Panc1 (cell line): ENCODE data around the gene SLC25A15. TPM values are rescaled to one million over a fixed set of nuclear protein-coding genes. Genes with fewer than 3 reads are reported as not detected.

Source experiments
- ATAC-seq: fragments of 200-7000 bp; cut with Tn5 transposase; 2 replicates; pipeline ENCODE4 v1.9.1; 2020; ENCODE audit warnings: mild to moderate bottlenecking, moderate library complexity
- BruUV-seq: library from RNA; stranded (reverse); fragments of 400-500 nt; replicated peaks from 2 replicates; lab custom pipeline; 2021; lab: Mats Ljungman, UMichigan
- CTCF ChIA-PET: fragments of 300-600 bp; sonication (Branson Sonifier 250); formaldehyde crosslinking; loops from one replicate; lab custom pipeline; 2022; ENCODE audit warnings: antibody characterized with exemption; lab: Charles Lee
- POLR2A ChIA-PET: fragments of 300-600 bp; sonication (Branson Sonifier 250); formaldehyde crosslinking; loops from one replicate; lab custom pipeline; 2022; ENCODE audit warnings: antibody characterized with exemption; lab: Charles Lee
- DNase-seq: peaks from one replicate; pipeline ENCODE4 v3.0.0-alpha.2; 2010; ENCODE audit warnings: low read depth, low spot score
- H3K27ac ChIP-seq: 2 replicates; pipeline ENCODE4 v1.5.1; 2011; ENCODE audit warnings: mild to moderate bottlenecking, low read length, inconsistent platforms
- H3K27me3 ChIP-seq: fragments of 200-500 bp; sonication (Bioruptor generic); 2 replicates; pipeline ENCODE4 v1.6.0; 2014; ENCODE audit warnings: low read length, inconsistent platforms; ENCODE audit not compliant: control insufficient read depth, insufficient read depth
- H3K36me3 ChIP-seq: fragments of 200-500 bp; sonication (Bioruptor generic); 2 replicates; pipeline ENCODE4 v1.5.1; 2014; ENCODE audit warnings: inconsistent platforms, mild to moderate bottlenecking, low read length, moderate library complexity; ENCODE audit not compliant: control insufficient read depth, insufficient read depth
- H3K4me1 ChIP-seq: 2 replicates; pipeline ENCODE4 v1.5.1; 2011; ENCODE audit warnings: inconsistent platforms, mild to moderate bottlenecking, low read length, moderate library complexity; ENCODE audit not compliant: control insufficient read depth, insufficient read depth
- H3K4me3 ChIP-seq, 2 experiments: 2 replicates each; pipeline ENCODE4 v1.5.1; 2011 to 2012; ENCODE audit warnings: low read depth in 2 of 2, low read length in 2 of 2, mild to moderate bottlenecking in 2 of 2, inconsistent platforms in 1 of 2, moderate library complexity in 1 of 2
- H3K9me3 ChIP-seq: fragments of 200-500 bp; sonication (Bioruptor generic); 2 replicates; pipeline ENCODE4 v1.5.1; 2014; ENCODE audit warnings: low read depth, mild to moderate bottlenecking, inconsistent platforms, low read length, moderate library complexity; ENCODE audit not compliant: control insufficient read depth, insufficient read depth
- POLR2AphosphoS5 ChIP-seq: IDR thresholded peaks from 2 replicates; pipeline ENCODE4 v1.6.1; 2012; ENCODE audit warnings: mild to moderate bottlenecking, low read depth, low read length, moderate library complexity
- REST ChIP-seq, 2 experiments: IDR thresholded peaks; 2 replicates each; pipeline ENCODE4 v1.6.1; 2011 to 2012; ENCODE audit warnings: low read depth in 2 of 2, control low read depth in 1 of 2, low read length in 1 of 2, mild to moderate bottlenecking in 1 of 2, moderate library complexity in 1 of 2; ENCODE audit not compliant: insufficient read depth in 1 of 2
- SIN3A ChIP-seq: IDR thresholded peaks from 2 replicates; pipeline ENCODE4 v1.6.1; 2012; ENCODE audit warnings: low read depth, mild to moderate bottlenecking, low read length, moderate library complexity, borderline replicate concordance; ENCODE audit not compliant: insufficient read depth
- TCF7L2 ChIP-seq: IDR thresholded peaks from 2 replicates; pipeline ENCODE4 v1.6.1; 2011; ENCODE audit warnings: mild to moderate bottlenecking, low read depth, low read length, inconsistent platforms
- in situ Hi-C: cut with HindIII; loops from 2 replicates; pipeline ENCODE4 v1.10.0; 2016; ENCODE audit warnings: low sequenced_read_pairs, low pct_unique_long_range_greater_than_20kb
- intact Hi-C: fragments of 100-400 bp; cut with micrococcal nuclease; formaldehyde crosslinking; loops from one replicate; pipeline ENCODE4 v1.10.0; 2022; ENCODE audit not compliant: unreplicated experiment
- total RNA-seq: library from RNA; stranded (reverse); gene quantifications from one replicate; pipeline ENCODE4 v1.2.1, GENCODE V29; 2021; ENCODE audit not compliant: unreplicated experiment

SLC25A15 gene
- total RNA-seq, 1 experiment from 2014 or later = 16.4 TPM

DNA sequence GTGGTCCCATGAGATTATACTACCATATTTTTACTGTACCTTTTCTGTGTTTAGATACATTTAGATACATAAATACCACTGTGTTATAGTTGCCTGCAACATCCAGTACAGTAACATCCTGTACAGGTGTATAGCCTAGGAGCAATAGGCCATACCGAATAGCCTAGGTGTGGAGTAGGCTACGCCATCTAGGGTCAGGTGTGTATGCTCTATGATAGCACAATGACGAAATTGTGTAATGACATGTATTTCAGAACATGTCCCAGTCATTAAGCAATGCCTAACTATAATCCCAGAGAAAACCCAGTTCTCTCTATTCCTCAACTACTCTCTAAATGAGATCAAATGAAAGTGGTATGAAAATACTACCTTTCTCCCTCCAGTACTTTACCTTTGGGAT, 3.9 kb downstream of the SLC25A15 start:
- H3K9me3 ChIP-seq = no peaks in the 10 kb centered on the region
- BruUV-seq = no TSS peak
- DNase-seq = no peak
- H3K4me1 ChIP-seq = no peaks in the 10 kb centered on the region
- no peaks in the 10 kb centered on the region for H3K36me3 ChIP-seq
- H3K4me3 ChIP-seq = no peak overlapping the region
- intact Hi-C loops (no loop called here), in situ Hi-C loops (no loop called here)
- no peaks in the 10 kb centered on the region for H3K27me3 ChIP-seq
- no peak for ATAC-seq
- H3K27ac ChIP-seq = no peak overlapping the region
- TF ChIP-seq SIN3A = no peak
- no peak for TF ChIP-seq TCF7L2
- CTCF ChIA-PET = no interaction called here
- POLR2A ChIA-PET = interaction anchor here (0.7 kb wide), 1 partner anchor 23 kb away, joined by 6 read pairs; no protein-coding TSS in a partner anchor

- H3K36me3 ChIP-seq = no peaks in the 10 kb centered on the region
- H3K27ac ChIP-seq = no peak overlapping the region
- ATAC-seq (no peak), DNase-seq (no peak)
- H3K9me3 ChIP-seq = no peaks in the 10 kb centered on the region
- H3K4me3 ChIP-seq = no peak overlapping the region
- intact Hi-C loops (no loop called here), in situ Hi-C loops (no loop called here)
- CTCF ChIA-PET = no interaction called here
- POLR2A ChIA-PET = no interaction called here
- H3K4me1 ChIP-seq = no peaks in the 10 kb centered on the region
- no TSS peak for BruUV-seq
- H3K27me3 ChIP-seq = no peaks in the 10 kb centered on the region
- TF ChIP-seq POLR2AphosphoS5 (no peak), SIN3A (no peak)
Measured at GRCh38 chr13:40794414-40795368, 5.3 kb downstream of the SLC25A15 start.

- ChIA-PET CTCF (no interaction called here), POLR2A (interaction anchor here (0.5 kb wide), 1 partner anchor 1139 kb away, joined by 3 read pairs; no protein-coding TSS in a partner anchor)
- Histone ChIP-seq H3K4me1 (no peaks in the 10 kb centered on the region), H3K27me3 (no peaks in the 10 kb centered on the region), H3K27ac (no peak overlapping the region), H3K36me3 (no peaks in the 10 kb centered on the region; the same call in 1 of the 2 replicates), H3K4me3 (no peak overlapping the region), H3K9me3 (no peaks in the 10 kb centered on the region)
- DNase-seq = no peak
- no peak for ATAC-seq
- intact Hi-C loops (no loop called here), in situ Hi-C loops (no loop called here)
- no peak for TF ChIP-seq POLR2AphosphoS5
- TF ChIP-seq REST (IDR thresholded peaks at IDR 0.05; ENCODE audit: insufficient read depth in 1 of 2, low read depth in 2 of 2, low read length in 1 of 2) = no peak
- no peak for TF ChIP-seq TCF7L2
- no peak for TF ChIP-seq SIN3A
- BruUV-seq = no TSS peak
Measured at GRCh38 chr13:40796649-40797048, 7.2 kb downstream of the SLC25A15 start.
